LoVo (cell line): Measurements from ENCODE around the gene COLEC11.
"Not testable (repeated sequence)": the region's sequence is repeated elsewhere in the genome, so short reads cannot be mapped to it uniquely, and the experiment has no call there.

Experiments used
- DNase-seq: peaks from one replicate; pipeline ENCODE4 v3.0.0-alpha.2; 2016; ENCODE audit warnings: low spot score

COLEC11 gene

GRCh38 chr2:3654531-3655225 is 59.8 kb downstream of the COLEC11 start:
- DNase-seq, result no peak

DNA sequence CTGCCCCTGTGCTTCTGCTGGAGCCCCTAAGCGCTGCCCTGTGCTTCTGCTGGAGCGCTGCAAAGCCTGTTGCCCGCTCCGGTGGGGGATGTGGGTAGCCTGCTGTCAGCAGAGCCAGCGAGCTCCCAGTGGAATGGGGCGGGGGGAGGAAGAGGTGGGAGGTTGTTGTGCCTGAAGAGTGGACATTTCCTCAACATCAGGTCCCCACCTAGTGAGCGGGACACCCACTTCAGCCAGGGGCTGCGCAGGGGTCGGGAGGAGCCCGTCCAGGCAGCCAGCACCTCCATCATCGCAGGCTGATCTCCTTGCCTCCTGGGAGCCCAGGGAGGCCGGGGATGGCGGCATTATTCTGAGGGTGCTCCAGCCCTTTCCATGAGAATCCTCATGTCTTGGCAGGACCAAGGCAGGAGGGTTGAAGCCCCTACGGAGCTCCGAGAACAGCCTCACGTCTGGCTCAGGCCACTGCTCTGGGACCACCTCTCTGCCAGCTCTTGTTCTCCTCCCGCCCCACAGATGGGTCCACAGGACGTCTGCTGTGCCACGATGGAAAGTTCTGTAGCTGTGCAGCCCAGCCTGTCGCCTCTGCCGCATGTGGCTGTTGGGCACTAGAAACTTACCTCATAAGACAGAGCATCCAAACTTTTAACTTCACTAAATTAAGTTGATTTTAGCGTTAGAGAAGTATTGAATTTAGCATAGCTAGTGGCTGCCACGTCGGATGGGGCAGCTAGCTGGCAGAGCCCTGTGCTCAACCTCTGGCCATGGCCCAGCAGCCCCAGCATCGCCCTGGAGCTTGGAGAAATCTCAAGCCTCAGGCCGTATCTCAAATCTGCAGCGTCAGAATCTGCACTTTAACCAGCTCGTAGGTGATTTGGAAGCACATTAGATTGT is 61.2 kb downstream of the COLEC11 start:
- DNase-seq, result no peak

DNA sequence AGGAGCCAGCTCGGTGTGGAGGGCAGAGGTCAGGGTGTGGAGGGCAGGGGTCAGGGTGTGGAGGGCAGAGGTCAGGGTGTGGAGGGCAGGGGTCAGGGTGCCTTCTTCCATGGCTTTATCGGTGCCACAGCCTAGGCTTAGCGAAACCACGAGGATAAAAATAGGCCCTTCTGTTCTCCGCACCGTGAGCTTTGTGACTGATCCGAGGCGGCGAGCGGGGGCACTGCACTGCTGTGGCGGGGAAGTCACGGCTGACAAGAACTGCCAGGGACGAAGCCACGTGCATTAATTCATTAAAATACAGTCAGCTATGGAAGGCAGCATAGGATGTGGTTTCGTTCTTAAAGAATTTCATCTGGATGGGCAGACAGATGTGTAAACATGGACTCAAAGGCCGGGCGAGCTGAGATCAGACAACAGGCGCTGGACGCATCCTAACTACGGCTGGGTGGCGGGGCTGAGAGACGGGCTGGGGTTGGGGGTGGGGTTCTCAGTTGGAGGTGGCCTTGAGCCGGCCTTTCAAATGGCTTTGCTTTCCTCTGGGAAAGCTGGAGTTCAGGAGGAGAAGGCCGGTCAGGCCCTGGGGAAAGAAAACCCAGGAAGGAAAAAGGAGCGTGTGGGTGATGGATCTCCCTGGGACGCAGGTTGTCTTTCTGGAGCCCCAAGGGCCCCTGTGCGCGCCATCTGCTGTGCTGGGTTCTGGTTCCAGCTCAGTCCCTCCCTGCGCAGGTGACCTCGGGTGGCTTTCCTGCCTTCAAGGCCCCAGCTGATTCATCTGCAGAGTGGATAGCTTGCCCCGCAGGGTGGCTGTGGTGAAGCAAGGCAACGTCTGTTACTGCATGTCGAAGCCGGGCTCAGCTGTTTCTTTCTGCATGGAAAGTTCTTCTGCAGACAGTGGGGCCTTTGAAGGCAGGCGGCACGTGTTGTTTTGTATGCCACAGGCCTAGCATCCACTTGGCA is 62.1 kb downstream of the COLEC11 start:
- no peak for DNase-seq

DNA sequence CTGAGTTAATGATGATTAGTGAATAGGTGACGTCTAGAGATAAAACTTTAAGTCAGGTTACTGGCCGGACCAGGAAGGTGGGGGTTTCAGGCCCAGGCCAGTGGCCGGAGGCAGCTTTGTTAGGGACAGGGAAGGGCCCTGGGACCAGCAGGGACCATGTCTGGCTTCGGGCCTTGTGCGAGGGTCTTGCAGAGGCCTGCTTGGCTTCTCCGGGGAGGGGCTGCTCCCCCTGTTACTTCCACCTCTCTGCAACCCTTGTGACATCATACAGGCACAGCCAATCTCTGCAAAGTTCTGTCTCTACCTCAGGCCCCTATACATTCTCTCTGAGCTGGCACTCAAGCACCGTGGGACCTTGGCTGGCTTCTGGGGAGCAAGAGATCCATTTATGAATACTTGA is 63.0 kb downstream of the COLEC11 start, which contains the start of gene ALLC:
ALLC (plus strand) TSS at position 320 of the 400 bp plus-strand sequence. CDS start 12,958 bp downstream, outside the sequence.
- no peak for DNase-seq

DNA sequence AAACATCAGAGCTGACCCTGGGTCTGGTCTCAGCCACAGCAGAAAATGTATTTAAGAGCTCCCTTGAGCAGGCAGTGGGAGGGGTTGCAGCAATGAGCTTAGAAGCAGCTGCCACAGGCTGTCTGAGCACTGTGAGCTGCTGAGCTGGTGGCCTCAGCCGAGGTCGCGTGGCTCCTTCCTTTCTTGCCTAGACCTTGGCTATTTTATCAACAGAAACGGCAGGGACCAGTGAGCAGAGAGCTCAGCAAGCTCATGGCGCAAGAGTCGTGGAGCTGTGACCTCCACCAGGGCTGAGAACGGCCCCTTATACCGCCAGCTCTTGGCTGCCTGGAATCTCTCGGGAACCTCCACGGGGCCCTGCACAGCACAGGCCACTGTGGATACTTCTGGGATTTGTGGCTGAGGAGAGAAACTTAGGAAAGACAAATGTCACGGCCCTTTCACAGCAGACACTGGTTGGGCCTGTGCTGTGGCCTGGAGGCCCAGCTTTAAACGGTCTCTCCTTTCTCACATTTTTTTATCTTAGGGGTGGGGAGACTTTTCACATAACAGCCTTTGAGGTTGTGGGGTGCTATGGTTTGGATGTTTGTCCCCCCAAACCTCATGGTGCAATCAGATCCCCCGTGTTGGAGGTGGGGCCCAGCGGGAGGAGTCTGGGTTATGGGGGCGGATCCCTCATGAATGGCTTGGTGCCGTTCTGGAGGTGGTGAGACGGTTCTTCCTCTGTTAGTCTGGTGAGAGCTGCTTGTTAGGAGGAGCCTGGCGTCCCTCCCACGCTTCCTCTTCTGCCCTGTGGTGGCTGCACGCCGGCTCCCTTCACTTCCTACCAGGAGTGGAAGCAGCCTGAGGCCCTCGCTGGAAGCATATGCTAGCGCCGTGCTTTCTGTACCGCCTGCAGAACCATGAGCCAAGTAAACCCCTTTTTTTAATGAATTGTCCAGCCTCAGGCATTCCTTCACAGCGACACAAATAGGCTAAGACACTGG is 64.8 kb downstream of the COLEC11 start:
- no peak for DNase-seq

DNA sequence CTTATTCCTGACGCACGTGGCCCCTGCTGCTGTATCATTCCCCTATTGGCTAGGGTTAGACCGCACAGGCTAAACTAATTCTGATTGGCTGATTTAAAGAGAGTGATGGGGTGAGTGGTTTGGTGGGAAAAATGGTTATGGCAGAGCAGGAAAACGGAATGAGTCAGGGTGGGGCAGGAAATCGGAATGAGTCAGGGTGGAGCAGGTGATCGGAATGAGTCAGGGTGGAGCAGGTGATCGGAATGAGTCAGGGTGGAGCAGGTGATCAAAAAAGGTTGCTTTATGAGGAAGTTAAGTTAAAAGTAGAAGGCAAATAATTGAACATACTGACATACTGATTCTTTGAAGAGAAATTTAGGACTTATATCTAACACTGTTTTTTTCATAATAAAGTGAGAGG is 65.7 kb downstream of the COLEC11 start:
- not testable (repeated sequence) for DNase-seq

DNA sequence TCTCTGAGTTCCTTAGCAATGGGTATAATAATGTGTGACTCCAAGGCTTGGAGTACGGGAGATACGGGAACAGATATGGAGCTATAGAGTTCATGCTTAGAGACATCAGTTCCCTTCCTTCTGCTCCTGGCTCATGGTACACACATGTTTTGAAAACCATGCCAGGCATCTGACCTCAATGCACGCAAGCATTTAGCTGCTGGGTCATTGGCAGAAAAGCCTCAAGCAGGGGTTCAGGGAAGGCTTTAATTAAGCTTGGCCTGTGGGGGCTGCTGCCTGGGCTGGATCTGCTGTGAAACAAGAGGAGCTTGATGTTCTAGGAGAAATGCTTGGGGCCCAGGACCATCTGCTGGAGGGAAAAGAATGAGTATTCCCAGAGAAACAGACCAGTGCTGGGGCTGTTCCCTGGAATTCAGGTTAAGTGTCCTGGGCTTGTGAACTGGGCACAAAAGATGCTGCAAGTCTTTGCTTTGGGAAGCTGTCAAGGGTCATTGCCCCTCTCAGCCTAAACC is 66.3 kb downstream of the COLEC11 start:
- no peak for DNase-seq

GRCh38 chr2:3662239-3662638 is 67.3 kb downstream of the COLEC11 start:
- DNase-seq, result no peak

DNA sequence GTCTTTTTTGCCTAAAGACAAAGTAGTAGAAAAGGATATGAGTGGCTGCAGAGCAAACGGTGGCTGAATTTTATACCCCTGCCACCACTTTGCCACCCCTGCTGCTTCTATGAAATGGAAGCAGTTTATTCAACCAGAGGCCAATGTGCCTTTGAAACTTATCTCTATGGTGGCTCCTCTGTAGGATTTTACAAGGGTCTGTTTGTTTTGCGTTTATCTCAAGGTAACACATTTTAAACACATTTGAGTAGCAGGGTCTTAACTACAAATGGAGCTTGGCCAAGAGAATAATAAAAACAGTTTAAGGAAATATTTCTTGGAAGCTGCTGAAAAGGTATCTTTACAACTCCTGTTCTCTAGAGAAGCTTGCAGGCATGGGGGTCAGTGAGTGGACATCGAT is 69.2 kb downstream of the COLEC11 start:
- DNase-seq, result no peak

GRCh38 chr2:3664925-3665324 is 70.0 kb downstream of the COLEC11 start:
- DNase-seq, result no peak

DNA sequence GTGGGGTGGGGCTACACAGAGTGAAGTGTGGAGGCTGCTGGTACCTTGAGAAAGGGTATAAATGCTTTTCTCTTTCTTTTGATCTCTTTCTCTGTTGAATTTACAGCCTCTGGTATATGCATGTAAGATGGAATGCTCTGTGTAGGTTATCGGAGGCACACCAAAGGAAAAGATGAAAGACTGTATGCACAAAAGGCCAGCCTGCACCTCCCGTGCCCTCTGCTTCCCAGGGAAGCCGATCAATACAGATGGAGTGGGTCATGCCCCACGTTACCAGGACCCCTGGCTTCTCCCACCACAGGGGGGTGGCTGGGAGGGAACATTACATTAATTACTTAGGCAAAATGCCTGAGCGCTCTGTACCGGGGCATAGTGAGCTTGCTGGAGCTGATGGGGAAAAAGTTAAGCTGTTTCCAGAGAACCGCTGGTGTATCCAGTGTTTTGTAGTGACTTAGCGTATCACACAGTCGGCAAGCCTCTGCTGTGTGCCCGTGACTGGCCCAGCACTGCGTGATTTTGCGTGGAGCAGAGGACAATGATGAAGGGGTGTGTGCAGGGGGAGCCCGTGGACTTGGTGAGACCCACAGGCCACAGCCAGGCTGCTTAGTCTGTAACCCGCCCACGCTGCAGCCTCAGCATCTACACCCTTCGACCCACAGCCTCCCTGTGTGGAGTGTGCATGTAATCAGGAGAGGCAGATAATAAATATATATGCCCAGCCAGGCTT is 71.1 kb downstream of the COLEC11 start:
- DNase-seq, result no peak

- DNase-seq, result no peak
These were observed 71.7 kb downstream of the COLEC11 start for GRCh38 chr2:3666613-3666975.

DNA sequence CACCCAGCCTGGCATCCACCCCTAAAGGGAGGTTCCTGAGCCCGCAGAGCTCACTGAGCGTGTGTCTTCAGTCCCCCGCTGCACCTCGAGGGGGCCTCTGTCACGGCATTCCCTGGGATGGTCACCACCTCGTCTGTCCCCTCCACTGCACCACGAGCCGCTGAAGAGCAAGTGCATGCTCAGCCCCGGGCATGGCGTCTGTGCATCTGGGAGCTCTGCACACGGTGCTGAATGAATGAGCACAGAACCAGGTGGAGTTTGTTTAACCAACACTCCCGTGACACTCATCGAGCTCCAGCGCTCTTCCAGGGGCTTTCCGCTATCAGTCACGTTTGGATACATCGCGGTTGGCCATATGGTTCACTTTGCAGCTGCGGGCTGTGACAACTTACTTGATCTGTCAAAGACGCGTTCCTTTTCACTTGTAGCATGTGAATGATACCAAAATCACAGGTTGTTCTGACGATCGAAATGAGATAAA is 72.3 kb downstream of the COLEC11 start:
- DNase-seq, result no peak

GRCh38 chr2:3669656-3670055 is 74.7 kb downstream of the COLEC11 start:
- no peak for DNase-seq

DNA sequence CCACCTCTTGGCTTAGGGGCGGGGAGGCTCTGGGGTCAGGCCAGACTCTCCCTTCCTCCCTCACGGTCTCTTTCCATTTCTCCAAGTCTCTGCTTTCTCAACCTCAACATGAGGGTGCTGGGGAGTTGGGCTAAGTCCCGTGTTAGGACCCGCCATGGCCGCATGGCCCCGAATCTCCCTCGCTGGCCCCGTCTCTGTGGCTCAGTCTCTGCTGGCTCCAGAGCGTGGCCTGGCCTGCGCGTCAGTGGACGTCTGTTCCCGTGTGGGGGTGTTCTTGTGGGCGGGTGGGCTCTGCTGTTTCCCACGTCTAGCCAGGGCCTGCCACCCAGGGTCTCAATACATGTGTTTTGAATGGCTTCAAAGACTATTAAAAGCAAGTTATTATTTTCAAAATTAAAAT is 75.5 kb downstream of the COLEC11 start:
- DNase-seq, result no peak

- no peak for DNase-seq
These were observed 76.0 kb downstream of the COLEC11 start for GRCh38 chr2:3670941-3671340.

DNA sequence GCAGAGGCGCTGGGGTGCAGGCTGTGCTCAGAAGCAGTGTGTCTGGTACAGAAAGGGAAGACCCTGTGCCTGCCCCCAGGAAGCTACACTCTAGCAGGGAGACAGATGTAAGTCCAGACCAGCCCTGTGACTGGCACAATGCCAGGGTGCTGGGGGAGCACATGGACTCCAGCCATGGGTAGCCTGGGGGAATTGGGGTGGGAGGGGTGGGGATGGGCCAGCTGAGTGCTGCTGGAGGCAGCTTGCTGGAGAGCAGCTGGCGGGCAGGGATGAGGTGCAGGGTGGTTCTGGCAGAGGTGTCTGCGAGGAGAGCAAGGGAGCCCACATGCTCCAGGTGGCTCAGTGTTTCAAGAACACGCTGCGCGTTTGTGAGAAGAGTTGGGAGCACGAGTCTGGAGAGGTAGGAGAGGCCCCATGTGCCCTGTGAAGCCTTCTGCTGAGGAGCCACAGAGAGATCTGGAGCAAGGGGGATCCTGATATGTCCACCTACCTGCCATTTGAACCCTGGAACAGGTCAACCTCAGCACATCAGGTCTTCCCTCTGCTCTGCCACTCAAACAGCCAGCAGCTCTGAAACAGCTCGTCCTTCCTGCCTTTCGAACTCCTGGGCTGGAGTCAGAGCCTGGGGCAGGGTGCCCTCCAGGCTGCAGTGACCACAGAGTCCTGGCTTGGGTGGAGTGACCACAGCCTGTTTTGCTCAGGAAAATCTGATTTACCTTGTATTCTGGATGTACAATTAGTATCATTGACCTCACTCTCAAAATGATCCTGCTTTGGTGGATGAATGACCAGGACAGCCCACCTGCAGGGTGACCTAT is 78.2 kb downstream of the COLEC11 start:
- DNase-seq, result no peak

DNA sequence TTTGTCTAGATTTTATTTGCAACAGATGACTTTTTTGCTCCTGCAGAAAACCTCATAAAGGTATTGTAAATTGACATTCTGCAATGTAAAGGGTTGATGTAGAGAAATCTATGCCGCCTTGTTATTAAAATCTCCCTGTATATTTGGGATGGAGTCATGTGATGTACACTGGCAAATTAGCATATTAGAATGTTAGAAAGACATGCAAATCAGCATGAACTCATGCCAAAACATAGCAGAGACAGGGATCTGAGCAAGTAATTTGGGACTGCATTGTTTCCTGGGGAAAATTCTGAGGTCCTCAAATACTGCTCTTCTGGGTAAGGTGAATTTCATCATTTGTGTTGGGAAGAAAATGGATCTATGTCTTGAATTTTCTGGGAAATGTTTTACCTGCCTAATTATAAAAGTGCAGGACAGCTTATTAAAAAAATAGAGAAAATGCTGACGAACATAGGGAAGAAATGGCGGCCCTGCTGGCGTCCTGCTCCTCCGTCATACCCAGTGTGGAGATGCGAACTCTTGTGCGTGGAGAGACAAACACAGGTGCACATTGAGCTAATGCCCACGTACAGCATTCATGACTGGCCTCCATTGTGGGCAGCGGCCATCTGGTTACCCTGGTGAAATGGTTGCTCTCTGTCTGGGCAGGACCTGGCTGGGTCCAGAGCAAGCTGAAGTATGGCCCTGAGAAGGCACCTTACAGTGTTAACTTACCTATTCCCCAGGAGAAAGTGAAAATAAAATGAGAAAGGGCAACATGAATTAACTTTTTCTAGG is 79.3 kb downstream of the COLEC11 start:
- no peak for DNase-seq
